ENCODE measurements around the gene UBR2. TPM values are rescaled to one million over a fixed set of nuclear protein-coding genes. Genes with fewer than 3 reads are reported as not detected.

The UBR2 gene
- total and polyA plus RNA-seq, 9 of the 15 experiments (the other 6 are each of a cell fraction or from before 2014, with no cell fraction given) = 9.1 to 38.9 (median 23.4) TPM

DNA sequence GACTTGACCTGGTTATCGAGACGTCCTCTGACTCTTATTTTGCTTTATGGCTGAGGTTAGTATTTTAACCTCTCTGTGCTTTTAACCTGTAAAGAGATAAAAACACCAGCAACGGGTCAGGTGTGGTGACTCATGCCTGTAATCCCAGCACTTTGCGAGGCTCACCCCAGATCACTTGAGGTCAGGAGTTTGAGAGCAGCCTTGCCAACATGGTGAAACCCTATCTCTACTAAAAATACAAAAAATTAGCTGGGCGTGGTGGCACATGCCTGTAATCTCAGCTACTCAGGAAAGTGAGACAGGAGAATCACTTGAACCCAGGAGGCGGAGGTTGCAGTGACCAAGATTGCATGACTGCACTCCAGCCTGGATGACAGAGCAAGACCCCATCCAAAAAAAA, 110.5 kb downstream of the UBR2 start (continued):
- TF ChIP-seq BHLHE40 (IDR thresholded peaks at IDR 0.05; ENCODE audit: low read length) (0 out of 2 replicates have a peak, but pooled peaks have one; percentile 49), TRIM24 (IDR thresholded peaks at IDR 0.05) (peak in 1 of 2 experiments; percentile 48; a peak in 1 of 4 replicates), HDAC2 (IDR thresholded peaks at IDR 0.05) (peak; percentile 70; the same call in 1 of the 2 replicates), TAL1 (IDR thresholded peaks at IDR 0.05) (peak; percentile 75)

DNA sequence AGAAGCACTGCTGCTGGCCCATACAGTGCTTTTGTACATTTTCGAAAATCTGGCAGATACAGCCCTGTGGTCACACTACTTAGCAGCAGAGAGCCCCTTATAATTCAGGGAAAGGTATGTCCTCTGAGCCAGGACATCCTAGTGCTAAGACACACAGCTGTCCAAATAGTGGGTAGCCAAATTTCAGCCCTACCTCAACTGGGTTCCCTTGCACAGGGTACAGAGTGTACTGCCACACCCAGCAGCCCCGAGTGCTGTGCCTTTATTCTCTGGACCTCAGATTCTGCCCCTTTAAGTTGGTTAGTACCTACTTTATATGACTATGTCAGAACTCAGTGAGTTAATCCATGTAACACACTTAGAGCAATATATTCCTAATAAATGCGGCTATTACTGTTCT, 111.0 kb downstream of the UBR2 start:
- no peak for FAIRE-seq
- intact Hi-C loops (cut with micrococcal nuclease) = no loop called here

DNA sequence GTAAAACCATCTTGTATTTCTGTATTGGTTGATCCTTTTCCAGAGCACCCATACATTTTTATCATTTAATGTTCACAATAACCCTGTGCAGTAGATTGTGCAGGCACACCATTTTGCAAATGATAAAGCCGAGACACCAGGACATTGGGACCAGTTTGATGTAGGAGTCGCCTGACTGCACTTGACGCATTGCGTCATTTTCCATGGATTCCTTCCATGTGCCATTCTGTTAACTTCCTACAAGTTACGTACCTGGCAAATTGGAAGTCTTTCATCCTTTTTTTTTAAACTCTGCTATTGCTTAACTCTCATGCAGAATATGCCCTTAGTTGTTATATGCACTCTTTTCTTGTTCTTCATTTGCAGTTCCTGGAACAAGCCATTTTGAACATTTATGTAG, 115.5 kb downstream of the UBR2 start:
- no peak overlapping the region for H3K4me2 ChIP-seq (ENCODE audit: insufficient read depth, low read length)
- BruUV-seq (replicated peaks) = no TSS peak
- no peak overlapping the region for H2AFZ ChIP-seq (ENCODE audit: low read depth, low read length)
- no peaks in the 10 kb centered on the region for H3K9me1 ChIP-seq (ENCODE audit: control insufficient read depth, insufficient read depth, low read length)
- no peaks in the 10 kb centered on the region for H4K20me1 ChIP-seq (replicated peaks; ENCODE audit: control insufficient read depth, insufficient read depth, low read length)
- TF ChIP-seq CEBPB (tag; IDR thresholded peaks at IDR 0.05) (peak; percentile 51), TOE1 (IDR thresholded peaks at IDR 0.05; ENCODE audit: borderline replicate concordance) (no peak), TOE1 (CRISPR knock-in tag; IDR thresholded peaks at IDR 0.05; ENCODE audit: borderline replicate concordance, low read depth) (no peak), EP400 (IDR thresholded peaks at IDR 0.05) (no peak), CEBPG (CRISPR knock-in tag; IDR thresholded peaks at IDR 0.05) (no peak), CEBPG (tag; conservative IDR thresholded peaks at IDR 0.05 in 1 of 2, IDR thresholded peaks at IDR 0.05 in 1 of 2) (peak in 1 of 2 experiments; percentile 54; a peak in 2 of 4 replicates), MTA3 (IDR thresholded peaks at IDR 0.05; ENCODE audit: borderline replicate concordance) (no peak), PTTG1 (tag; IDR thresholded peaks at IDR 0.05; ENCODE audit: low read depth) (no peak)
- intact Hi-C loops (cut with micrococcal nuclease) (no loop called here), in situ Hi-C loops (cut with MboI) (no loop called here)
- H3K27ac ChIP-seq (ENCODE audit: extremely low read depth, low read depth, low read length) = no peak overlapping the region
- DNase-seq (ENCODE audit: extremely low read depth in 1 of 4, low spot score in 3 of 4) = no peak
- no peak for ATAC-seq
- H3K36me3 ChIP-seq (ENCODE audit: control insufficient read depth, insufficient read depth, low read length) = peaks cover 84% of the 10 kb centered on the region
- no peaks in the 10 kb centered on the region for H3K79me2 ChIP-seq (ENCODE audit: control insufficient read depth, insufficient read depth, low read length)
- FAIRE-seq = no peak
- 91% methylated on average over 5 of the region's 5 CpGs for WGBS (ENCODE audit: insufficient coverage, low coverage, missing lambda C conversion rate)
- CTCF ChIA-PET (ENCODE audit: low intra/inter-chr PET ratio) = no interaction called here
- H3K4me1 ChIP-seq (replicated peaks in 1 of 2; ENCODE audit: control insufficient read depth in 2 of 2, insufficient read depth in 2 of 2, low read length in 2 of 2) = no peaks in the 10 kb centered on the region
- H3K27me3 ChIP-seq (ENCODE audit: control insufficient read depth in 2 of 2, insufficient read depth in 2 of 2, low read length in 2 of 2) = no peaks in the 10 kb centered on the region
- no peak overlapping the region for H3K9ac ChIP-seq (ENCODE audit: insufficient read depth in 1 of 2, low read depth in 2 of 2, low read length in 2 of 2)
- no peaks in the 10 kb centered on the region for H3K9me3 ChIP-seq (replicated peaks; ENCODE audit: control insufficient read depth, insufficient read depth, low read depth, low read length)
- H3K4me3 ChIP-seq = no peak overlapping the region
- POLR2A ChIA-PET = interaction anchor here (1.1 kb wide), 1 partner anchor 9 kb away, joined by 3 read pairs; no protein-coding TSS in a partner anchor

More for the DNA sequence above, 111.0 kb downstream of the UBR2 start:
- no peak overlapping the region for H3K4me2 ChIP-seq (ENCODE audit: insufficient read depth, low read length)
- ChIA-PET POLR2A (interaction anchor here (0.6 to 0.9 kb wide), 2 partner anchors 16 to 108 kb away, joined by 3 read pairs; no protein-coding TSS in a partner anchor), CTCF (ENCODE audit: low intra/inter-chr PET ratio) (interaction anchor here (0.6 to 0.7 kb wide), 2 partner anchors 13 to 829 kb away, joined by 3 to 4 read pairs; no protein-coding TSS in a partner anchor)
- H3K36me3 ChIP-seq (ENCODE audit: control insufficient read depth, insufficient read depth, low read length) = peaks cover 88% of the 10 kb centered on the region
- BruUV-seq (replicated peaks) = no TSS peak
- H2AFZ ChIP-seq (ENCODE audit: low read depth, low read length) = no peak overlapping the region
- H3K4me1 ChIP-seq (replicated peaks in 1 of 2; ENCODE audit: control insufficient read depth in 2 of 2, insufficient read depth in 2 of 2, low read length in 2 of 2) = no peaks in the 10 kb centered on the region
- 95% methylated on average over 3 of the region's 3 CpGs for WGBS (ENCODE audit: insufficient coverage, low coverage, missing lambda C conversion rate)
- H3K9ac ChIP-seq (ENCODE audit: insufficient read depth in 1 of 2, low read depth in 2 of 2, low read length in 2 of 2) = no peak overlapping the region
- in situ Hi-C loops (cut with MboI) = no loop called here
- H3K9me1 ChIP-seq (ENCODE audit: control insufficient read depth, insufficient read depth, low read length) = no peaks in the 10 kb centered on the region
- no peaks in the 10 kb centered on the region for H3K27me3 ChIP-seq (ENCODE audit: control insufficient read depth in 2 of 2, insufficient read depth in 2 of 2, low read length in 2 of 2)
- no peak overlapping the region for H3K4me3 ChIP-seq
- DNase-seq (ENCODE audit: extremely low read depth in 1 of 4, low spot score in 3 of 4) (no peak), ATAC-seq (no peak; the same call in 1 of the 3 replicates)
- no peaks in the 10 kb centered on the region for H3K9me3 ChIP-seq (replicated peaks; ENCODE audit: control insufficient read depth, insufficient read depth, low read depth, low read length)
- no peaks in the 10 kb centered on the region for H3K79me2 ChIP-seq (ENCODE audit: control insufficient read depth, insufficient read depth, low read length)
- TF ChIP-seq ZNF253 (CRISPR knock-in tag; conservative IDR thresholded peaks at IDR 0.05) = no peak
- no peak overlapping the region for H3K27ac ChIP-seq (ENCODE audit: extremely low read depth, low read depth, low read length)
- H4K20me1 ChIP-seq (replicated peaks; ENCODE audit: control insufficient read depth, insufficient read depth, low read length) = no peaks in the 10 kb centered on the region
